ENCODE measurements around the gene NUDT14. TPM values are rescaled to one million over a fixed set of nuclear protein-coding genes. Genes with fewer than 3 reads are reported as not detected.

Gene NUDT14
- total RNA-seq (1 to 10 TPM; 6.7 to 6.9 TPM), polyA plus RNA-seq (12.4 TPM)

- CTCF ChIA-PET, result no interaction called here
- Histone ChIP-seq H3K4me3 (ENCODE audit: low read length) (peak within 1 kb of the TSS; percentile 50), H3K27me3 (ENCODE audit: insufficient read depth, low read length, poor library complexity, severe bottlenecking) (no peaks in the 10 kb centered on the region), H3K4me1 (ENCODE audit: insufficient read depth, low read length) (peaks cover 20% of the 10 kb centered on the region), H3K9me3 (ENCODE audit: low read length) (no peaks in the 10 kb centered on the region), H3K27ac (ENCODE audit: low read depth, low read length) (no peak within 1 kb of the TSS), H3K36me3 (ENCODE audit: insufficient read depth, low read length) (no peaks in the 10 kb centered on the region)
- DNase-seq, result peak; percentile 74 to 87 (median 79)
- Mint-ChIP-seq H3K27me3 (peaks cover 0 to 2% of the 10 kb centered on the region in 2 donors), H3K4me3 (peak within 1 kb of the TSS; percentile 76 to 91 (median 78)), H3K4me1 (peaks cover 0 to 26% (median 4%) of the 10 kb centered on the region in 3 donors), H3K9me3 (no peaks in the 10 kb centered on the region), H3K36me3 (no peaks in the 10 kb centered on the region), H3K27ac (peak within 1 kb of the TSS in 5 of 8 donors; percentile 38 to 75 (median 51))
- POLR2A ChIA-PET, result interaction anchor here (1.3 kb wide), 1 partner anchor 13 kb away, joined by 3 read pairs; no protein-coding TSS in a partner anchor
Observed at GRCh38 chr14:105180592-105181548, at the start of gene NUDT14. NUDT14 (minus strand) TSS chr14:105181312; CDS start chr14:105181209, 103 bp downstream.

- H3K4me3 ChIP-seq (ENCODE audit: low read length), result no peak overlapping the region
- ChIA-PET CTCF (no interaction called here), POLR2A (no interaction called here)
- H3K9me3 Mint-ChIP-seq, result no peaks in the 10 kb centered on the region
- no peaks in the 10 kb centered on the region for H3K4me1 ChIP-seq (ENCODE audit: insufficient read depth, low read length)
- H3K36me3 ChIP-seq (ENCODE audit: insufficient read depth, low read length), result no peaks in the 10 kb centered on the region
- H3K27me3 ChIP-seq (ENCODE audit: insufficient read depth, low read length, poor library complexity, severe bottlenecking), result no peaks in the 10 kb centered on the region
- no peaks in the 10 kb centered on the region for H3K9me3 ChIP-seq (ENCODE audit: low read length)
- no peak for DNase-seq
- H3K36me3 Mint-ChIP-seq, result peaks cover 0 to 37% (median 5%) of the 10 kb centered on the region in 3 donors
- no peaks in the 10 kb centered on the region for H3K27me3 Mint-ChIP-seq
- no peaks in the 10 kb centered on the region for H3K4me1 Mint-ChIP-seq
- H3K4me3 Mint-ChIP-seq, result peak overlapping the region in 1 of 7 donors; percentile 13
- H3K27ac Mint-ChIP-seq, result peak overlapping the region in 1 of 8 donors; percentile 54
- H3K27ac ChIP-seq (ENCODE audit: low read depth, low read length), result no peak overlapping the region
Observed at GRCh38 chr14:105229099-105229655, 48.1 kb upstream of the NUDT14 start.

GRCh38 chr14:105228562-105228961 is 47.5 kb upstream of the NUDT14 start:
- Mint-ChIP-seq H3K36me3 (peaks cover 0 to 43% (median 6%) of the 10 kb centered on the region in 3 donors), H3K4me3 (no peak overlapping the region), H3K27ac (no peak overlapping the region), H3K4me1 (no peaks in the 10 kb centered on the region), H3K27me3 (no peaks in the 10 kb centered on the region), H3K9me3 (no peaks in the 10 kb centered on the region)
- ChIA-PET POLR2A (no interaction called here), CTCF (no interaction called here)
- Histone ChIP-seq H3K27me3 (ENCODE audit: insufficient read depth, low read length, poor library complexity, severe bottlenecking) (no peaks in the 10 kb centered on the region), H3K36me3 (ENCODE audit: insufficient read depth, low read length) (no peaks in the 10 kb centered on the region), H3K9me3 (ENCODE audit: low read length) (no peaks in the 10 kb centered on the region), H3K4me3 (ENCODE audit: low read length) (no peak overlapping the region), H3K27ac (ENCODE audit: low read depth, low read length) (no peak overlapping the region), H3K4me1 (ENCODE audit: insufficient read depth, low read length) (no peaks in the 10 kb centered on the region)
- DNase-seq, result no peak

DNA sequence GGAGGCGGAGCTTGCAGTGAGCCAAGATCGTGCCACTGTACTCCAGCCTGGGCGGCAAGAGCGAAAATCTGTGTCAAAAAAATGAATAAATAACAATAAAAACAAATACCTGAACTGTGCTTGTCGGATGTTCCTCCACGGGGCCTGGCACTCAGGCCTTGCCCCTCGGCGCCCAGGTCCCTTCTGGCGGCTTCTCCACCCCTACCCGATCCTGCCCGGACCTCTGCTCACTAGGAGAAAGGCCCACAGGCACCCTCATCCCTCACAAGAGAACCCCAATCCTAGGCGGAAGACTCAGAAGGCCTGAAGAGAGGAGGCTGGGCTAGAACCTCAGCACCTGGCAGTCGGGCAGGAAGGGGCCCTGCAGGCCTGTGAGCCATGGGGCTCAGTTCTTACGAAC is 46.2 kb upstream of the NUDT14 start:
- Histone ChIP-seq H3K27ac (ENCODE audit: low read depth, low read length) (no peak overlapping the region), H3K4me3 (ENCODE audit: low read length) (no peak overlapping the region), H3K36me3 (ENCODE audit: insufficient read depth, low read length) (no peaks in the 10 kb centered on the region), H3K9me3 (ENCODE audit: low read length) (no peaks in the 10 kb centered on the region), H3K4me1 (ENCODE audit: insufficient read depth, low read length) (no peaks in the 10 kb centered on the region), H3K27me3 (ENCODE audit: insufficient read depth, low read length, poor library complexity, severe bottlenecking) (no peaks in the 10 kb centered on the region)
- CTCF ChIA-PET, result no interaction called here
- no peak overlapping the region for H3K4me3 Mint-ChIP-seq
- DNase-seq, result no peak
- H3K36me3 Mint-ChIP-seq, result peaks cover 0 to 51% (median 12%) of the 10 kb centered on the region in 3 donors
- H3K27ac Mint-ChIP-seq, result peak overlapping the region in 1 of 8 donors; percentile 9
- no peaks in the 10 kb centered on the region for H3K4me1 Mint-ChIP-seq
- H3K9me3 Mint-ChIP-seq, result no peaks in the 10 kb centered on the region
- H3K27me3 Mint-ChIP-seq, result no peaks in the 10 kb centered on the region
- POLR2A ChIA-PET, result no interaction called here

GRCh38 chr14:105226198-105226597 is 45.1 kb upstream of the NUDT14 start:
- Histone ChIP-seq H3K4me3 (ENCODE audit: low read length) (no peak overlapping the region), H3K27ac (ENCODE audit: low read depth, low read length) (no peak overlapping the region), H3K4me1 (ENCODE audit: insufficient read depth, low read length) (no peaks in the 10 kb centered on the region), H3K27me3 (ENCODE audit: insufficient read depth, low read length, poor library complexity, severe bottlenecking) (no peaks in the 10 kb centered on the region), H3K36me3 (ENCODE audit: insufficient read depth, low read length) (peaks cover 5% of the 10 kb centered on the region), H3K9me3 (ENCODE audit: low read length) (no peaks in the 10 kb centered on the region)
- Mint-ChIP-seq H3K9me3 (no peaks in the 10 kb centered on the region), H3K4me3 (no peak overlapping the region), H3K4me1 (peaks cover 0 to 1% (median 0%) of the 10 kb centered on the region in 3 donors), H3K27ac (no peak overlapping the region), H3K27me3 (no peaks in the 10 kb centered on the region), H3K36me3 (peaks cover 3 to 61% (median 18%) of the 10 kb centered on the region in 3 donors)
- ChIA-PET POLR2A (no interaction called here), CTCF (no interaction called here)
- no peak for DNase-seq

- Mint-ChIP-seq H3K4me1 (peaks cover 0 to 1% (median 0%) of the 10 kb centered on the region in 3 donors), H3K36me3 (peaks cover 3 to 70% (median 18%) of the 10 kb centered on the region in 3 donors), H3K9me3 (no peaks in the 10 kb centered on the region), H3K27me3 (no peaks in the 10 kb centered on the region), H3K27ac (peak overlapping the region in 1 of 8 donors; percentile 46), H3K4me3 (no peak overlapping the region)
- H3K27me3 ChIP-seq (ENCODE audit: insufficient read depth, low read length, poor library complexity, severe bottlenecking), result no peaks in the 10 kb centered on the region
- no peak for DNase-seq
- peaks cover 7% of the 10 kb centered on the region for H3K36me3 ChIP-seq (ENCODE audit: insufficient read depth, low read length)
- no peak overlapping the region for H3K4me3 ChIP-seq (ENCODE audit: low read length)
- ChIA-PET POLR2A (interaction anchor here (0.7 kb wide), 1 partner anchor 75 kb away, joined by 4 read pairs; no protein-coding TSS in a partner anchor), CTCF (no interaction called here)
- no peaks in the 10 kb centered on the region for H3K4me1 ChIP-seq (ENCODE audit: insufficient read depth, low read length)
- no peaks in the 10 kb centered on the region for H3K9me3 ChIP-seq (ENCODE audit: low read length)
- H3K27ac ChIP-seq (ENCODE audit: low read depth, low read length), result no peak overlapping the region
Observed at GRCh38 chr14:105224845-105225570, 43.9 kb upstream of the NUDT14 start.

- no peaks in the 10 kb centered on the region for H3K27me3 Mint-ChIP-seq
- POLR2A ChIA-PET, result no interaction called here
- peaks cover 3 to 77% (median 18%) of the 10 kb centered on the region in 3 donors for H3K36me3 Mint-ChIP-seq
- no peak overlapping the region for H3K4me3 Mint-ChIP-seq
- Histone ChIP-seq H3K4me3 (ENCODE audit: low read length) (no peak overlapping the region), H3K27ac (ENCODE audit: low read depth, low read length) (no peak overlapping the region), H3K4me1 (ENCODE audit: insufficient read depth, low read length) (no peaks in the 10 kb centered on the region), H3K9me3 (ENCODE audit: low read length) (no peaks in the 10 kb centered on the region), H3K36me3 (ENCODE audit: insufficient read depth, low read length) (peaks cover 7% of the 10 kb centered on the region), H3K27me3 (ENCODE audit: insufficient read depth, low read length, poor library complexity, severe bottlenecking) (no peaks in the 10 kb centered on the region)
- CTCF ChIA-PET, result interaction anchor here (1.2 kb wide), 1 partner anchor 128 kb away, joined by 3 read pairs; no protein-coding TSS in a partner anchor
- no peak for DNase-seq
- no peaks in the 10 kb centered on the region for H3K9me3 Mint-ChIP-seq
- H3K4me1 Mint-ChIP-seq, result peaks cover 0 to 1% (median 0%) of the 10 kb centered on the region in 3 donors
- H3K27ac Mint-ChIP-seq, result no peak overlapping the region
Observed at GRCh38 chr14:105223770-105224544, 42.8 kb upstream of the NUDT14 start.

Measured in CD8-positive, alpha-beta memory T cell (primary cell).